NCI-H2196 (cell line): ENCODE data around the gene ACVR1B.

ENCODE experiments used
- DNase-seq: peaks from one replicate; lab custom pipeline; 2025; ENCODE audit not compliant: unreplicated experiment; lab: John Stamatoyannopoulos, UW

Gene ACVR1B

GRCh38 chr12:52003591-52003990 lies 52.1 kb downstream of the ACVR1B start:
- DNase-seq: no peak

GRCh38 chr12:52004042-52004648 lies 52.6 kb downstream of the ACVR1B start:
- DNase-seq: peak; percentile 68

GRCh38 chr12:52005218-52005902 lies 53.9 kb downstream of the ACVR1B start:
- no peak for DNase-seq

GRCh38 chr12:52005903-52006703 lies 54.6 kb downstream of the ACVR1B start:
- DNase-seq: no peak

GRCh38 chr12:52006726-52007157 lies 55.2 kb downstream of the ACVR1B start, which contains the start of gene TAMALIN:
Gene TAMALIN (plus strand): TSS chr12:52006946. CDS start chr12:52007020, 74 bp downstream.
- peak; percentile 35 for DNase-seq

GRCh38 chr12:52007158-52007921 lies 55.8 kb downstream of the ACVR1B start:
- no peak for DNase-seq

GRCh38 chr12:52007982-52008510 lies 56.5 kb downstream of the ACVR1B start:
- no peak for DNase-seq

- no peak for DNase-seq
These were observed 57.7 kb downstream of the ACVR1B start for GRCh38 chr12:52009081-52009751.

GRCh38 chr12:52010152-52010622 lies 58.7 kb downstream of the ACVR1B start:
- DNase-seq: no peak

- DNase-seq: no peak
These were observed 59.4 kb downstream of the ACVR1B start for GRCh38 chr12:52010692-52011601.

GRCh38 chr12:52011602-52012214 lies 60.2 kb downstream of the ACVR1B start:
- DNase-seq: no peak

- DNase-seq: no peak
These were observed 62.3 kb downstream of the ACVR1B start for GRCh38 chr12:52013626-52014310.

GRCh38 chr12:52014567-52015530 lies 63.4 kb downstream of the ACVR1B start:
- DNase-seq: no peak

GRCh38 chr12:52015532-52016041 lies 64.1 kb downstream of the ACVR1B start:
- no peak for DNase-seq

GRCh38 chr12:52018433-52019112 lies 67.1 kb downstream of the ACVR1B start:
- DNase-seq: no peak

GRCh38 chr12:52019113-52019770 lies 67.7 kb downstream of the ACVR1B start:
- DNase-seq: no peak
